Stimulated activated naive CD8-positive, alpha-beta T cell treated with anti-CD3 and anti-CD28 coated beads, Interleukin-15, amount 100 ng/mL, for 72 hours (primary cell): ENCODE results near the gene PAFAH2.

Experiments used
- ATAC-seq: fragments of 150-1000 bp; cut with Tn5 transposase; 2 replicates; pipeline ENCODE4 v1.10.0; 2021; ENCODE audit warnings: mild to moderate bottlenecking, moderate library complexity
- DNase-seq, 2 donors: peaks; one replicate each; pipeline ENCODE4 v3.0.0; 2021 to 2022
- H3K27ac Mint-ChIP-seq, 2 donors: one replicate each; pipeline ENCODE4 v1.8.0; 2022; ENCODE audit warnings: mild to moderate bottlenecking in 2 of 2, mixed read lengths in 2 of 2, moderate library complexity in 2 of 2
- H3K27me3 Mint-ChIP-seq: one replicate; pipeline ENCODE4 v1.8.0; 2022; ENCODE audit warnings: mixed read lengths
- H3K4me1 Mint-ChIP-seq: one replicate; pipeline ENCODE4 v1.8.0; 2022; ENCODE audit warnings: mild to moderate bottlenecking, mixed read lengths
- H3K4me3 Mint-ChIP-seq, 2 donors: one replicate each; pipeline ENCODE4 v1.8.0; 2022; ENCODE audit warnings: mild to moderate bottlenecking in 2 of 2, mixed read lengths in 2 of 2, moderate library complexity in 1 of 2
- H3K9me3 Mint-ChIP-seq, 2 donors: one replicate each; pipeline ENCODE4 v1.8.0; 2022; ENCODE audit warnings: mixed read lengths in 2 of 2

Gene PAFAH2

DNA sequence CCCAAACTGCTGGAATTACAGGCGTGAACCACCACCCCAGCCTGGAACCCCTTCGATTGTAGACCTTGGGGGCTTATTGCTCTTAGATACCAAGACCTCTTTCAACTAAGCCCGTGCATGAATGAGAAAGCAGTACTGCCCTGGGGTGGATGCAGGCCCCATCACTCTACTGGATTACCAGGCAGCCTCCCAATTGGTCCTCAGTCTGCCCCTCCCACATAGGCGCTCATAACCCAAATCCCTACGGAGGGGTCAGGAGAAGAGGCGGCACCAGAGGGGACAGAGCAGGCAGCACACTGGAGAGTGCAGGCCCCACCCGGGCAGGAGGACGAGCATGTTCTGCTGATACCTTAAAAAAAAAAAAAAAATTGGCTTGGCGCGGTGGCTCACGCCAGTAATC lies 79.2 kb downstream of the PAFAH2 start:
- no peak for ATAC-seq
- H3K27me3 Mint-ChIP-seq: peaks cover 4% of the 10 kb centered on the region
- no peak overlapping the region for H3K4me3 Mint-ChIP-seq
- H3K4me1 Mint-ChIP-seq: peaks cover 34% of the 10 kb centered on the region
- H3K27ac Mint-ChIP-seq: no peak overlapping the region
- no peak for DNase-seq
- H3K9me3 Mint-ChIP-seq: no peaks in the 10 kb centered on the region

DNA sequence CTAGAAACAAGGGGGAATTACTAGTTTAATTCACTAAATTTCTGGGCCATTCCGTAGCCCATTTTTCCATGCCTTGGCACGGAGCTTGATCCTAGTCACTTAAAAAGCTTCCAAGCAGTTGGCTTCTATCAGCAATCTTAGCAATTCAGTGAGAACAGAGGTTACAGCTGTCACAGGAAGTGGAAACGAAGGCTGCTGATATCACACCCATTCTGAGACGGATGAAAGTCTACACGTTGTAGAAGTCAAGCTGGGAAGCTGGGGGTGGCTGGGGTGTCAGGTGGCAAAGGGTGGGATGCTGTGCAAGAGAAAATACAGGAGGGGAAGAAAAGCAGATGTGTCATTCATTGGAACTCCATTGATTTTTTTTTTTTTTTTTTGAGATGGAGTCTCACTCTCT lies 79.9 kb downstream of the PAFAH2 start:
- Mint-ChIP-seq H3K4me3 (peak overlapping the region; percentile 13 to 41), H3K27ac (peak overlapping the region in 1 of 2 donors; percentile 41), H3K27me3 (no peaks in the 10 kb centered on the region), H3K9me3 (no peaks in the 10 kb centered on the region), H3K4me1 (peaks cover 28% of the 10 kb centered on the region)
- ATAC-seq (peak; percentile 39), DNase-seq (no peak)

DNA sequence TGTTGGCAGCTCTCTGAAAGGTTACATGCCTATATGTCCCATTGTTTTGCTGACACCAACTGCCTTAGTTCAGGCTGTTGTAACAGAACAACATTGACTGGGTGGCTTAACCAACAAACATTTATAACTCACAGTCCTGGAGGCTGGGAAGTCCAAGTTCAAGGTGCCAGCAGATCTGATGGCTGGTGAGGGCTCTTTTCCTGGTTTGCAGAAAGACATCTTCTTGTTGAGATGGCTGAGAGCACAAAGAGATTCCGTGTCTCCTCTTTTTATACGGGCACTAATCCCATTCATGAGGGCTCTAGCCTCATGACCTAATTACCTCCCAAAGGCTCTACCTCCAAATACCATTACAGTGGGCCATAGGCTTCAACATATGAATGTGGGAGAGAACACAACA lies 81.4 kb downstream of the PAFAH2 start:
- Mint-ChIP-seq H3K4me1 (peaks cover 14% of the 10 kb centered on the region), H3K27ac (no peak overlapping the region), H3K27me3 (no peaks in the 10 kb centered on the region), H3K9me3 (no peaks in the 10 kb centered on the region), H3K4me3 (no peak overlapping the region)
- DNase-seq (no peak), ATAC-seq (no peak)

DNA sequence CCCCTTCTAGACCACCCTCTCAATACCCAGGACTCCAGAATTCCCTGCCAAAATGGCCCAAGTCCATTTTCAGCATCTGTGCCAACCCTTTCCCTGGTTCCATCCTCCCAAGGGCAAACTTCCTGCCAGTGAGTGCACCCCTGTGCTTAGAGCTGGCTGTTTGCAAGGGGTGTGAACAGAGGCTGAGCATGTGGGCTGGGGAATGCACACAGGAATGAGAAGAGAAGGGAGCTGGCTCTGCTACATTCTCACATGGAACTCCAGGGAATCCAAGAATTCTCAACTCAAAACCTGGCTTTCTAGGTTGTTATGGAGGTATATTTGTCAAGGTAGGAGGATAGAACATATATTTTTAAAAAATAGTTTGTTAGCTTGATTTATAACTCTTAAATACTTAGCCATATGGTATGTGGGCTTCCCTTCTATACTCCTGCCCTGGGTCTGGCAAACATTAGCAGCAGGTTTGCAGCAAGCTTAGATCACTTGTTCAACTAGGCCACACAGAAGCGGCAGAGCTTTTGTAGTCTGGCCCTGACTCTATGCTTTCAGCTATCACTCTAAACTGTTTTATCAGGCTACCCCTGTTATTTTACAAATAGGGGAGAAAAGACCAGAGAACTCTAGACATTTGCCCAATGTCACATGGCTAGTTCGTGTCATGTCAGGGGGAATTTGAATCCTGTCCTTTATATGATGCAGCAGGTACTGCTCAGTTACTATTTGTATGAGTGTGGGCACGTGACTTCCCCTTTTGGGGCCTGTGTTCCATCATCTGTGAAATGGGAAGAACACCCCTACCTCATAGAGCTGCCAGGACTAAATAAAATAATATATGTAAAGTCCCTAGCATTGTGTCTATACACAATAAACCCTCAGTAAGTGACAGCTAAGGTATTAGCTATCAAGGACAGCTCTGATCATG lies 83.5 kb downstream of the PAFAH2 start:
- ATAC-seq (no peak), DNase-seq (no peak)
- H3K4me3 Mint-ChIP-seq: no peak overlapping the region
- peaks cover 14% of the 10 kb centered on the region for H3K4me1 Mint-ChIP-seq
- H3K9me3 Mint-ChIP-seq: no peaks in the 10 kb centered on the region
- H3K27me3 Mint-ChIP-seq: no peaks in the 10 kb centered on the region
- no peak overlapping the region for H3K27ac Mint-ChIP-seq

DNA sequence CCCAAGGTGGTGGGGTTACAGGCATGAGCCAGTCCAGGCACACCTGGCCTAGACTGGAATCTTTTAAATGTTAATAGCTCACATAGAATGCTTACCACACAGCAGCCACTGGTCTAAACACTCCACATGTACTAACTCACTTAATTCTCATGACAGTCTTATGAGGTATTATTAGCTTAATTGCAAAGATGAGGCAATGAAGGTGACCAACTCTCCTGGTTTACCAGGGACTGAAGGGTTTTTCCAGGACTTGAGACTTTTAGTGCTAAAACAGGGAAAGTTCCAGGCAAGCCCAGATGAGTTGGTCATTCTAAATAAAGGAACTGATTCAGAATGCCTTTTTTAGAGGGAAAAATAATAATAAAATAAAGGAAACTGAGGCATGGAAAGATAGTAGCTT lies 84.7 kb downstream of the PAFAH2 start:
- DNase-seq (no peak), ATAC-seq (no peak)
- H3K27me3 Mint-ChIP-seq: no peaks in the 10 kb centered on the region
- H3K27ac Mint-ChIP-seq: no peak overlapping the region
- no peak overlapping the region for H3K4me3 Mint-ChIP-seq
- peaks cover 8% of the 10 kb centered on the region for H3K4me1 Mint-ChIP-seq
- H3K9me3 Mint-ChIP-seq: no peaks in the 10 kb centered on the region

DNA sequence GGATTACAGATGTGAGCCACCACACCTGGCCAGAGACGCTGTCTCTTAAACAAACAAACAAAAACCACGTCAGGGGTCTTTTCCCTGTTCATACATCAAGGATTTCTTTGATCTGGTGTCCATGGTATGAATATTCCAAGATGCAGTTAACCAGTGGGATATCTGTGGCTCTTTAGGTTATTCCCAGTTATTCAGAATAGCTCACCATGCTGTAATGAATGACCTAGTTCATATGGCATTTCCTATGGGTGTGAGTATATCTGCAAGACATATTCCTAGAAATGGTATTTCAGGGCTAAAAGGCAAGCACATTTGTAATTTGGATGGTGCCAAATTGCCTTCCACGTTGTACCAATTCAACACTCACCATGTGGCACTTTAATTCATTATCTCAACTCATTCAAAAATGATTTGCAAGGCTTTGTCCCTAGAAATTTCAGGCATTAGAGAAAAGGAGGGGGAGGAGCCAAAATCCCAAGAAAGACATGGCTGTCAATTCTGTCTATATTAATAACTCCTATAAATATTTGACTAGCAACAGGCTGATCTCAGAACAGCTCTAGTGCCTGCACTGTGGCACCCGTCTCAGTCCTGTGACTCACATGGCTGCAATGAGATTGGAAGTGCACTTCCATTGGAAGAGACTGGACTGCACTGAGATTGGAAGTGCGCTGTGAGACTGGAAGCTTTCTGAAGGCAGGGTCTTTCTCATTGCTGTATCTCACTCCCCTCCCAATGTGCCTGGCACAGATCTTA lies 85.6 kb downstream of the PAFAH2 start:
- peaks cover 4% of the 10 kb centered on the region for H3K4me1 Mint-ChIP-seq
- DNase-seq (no peak), ATAC-seq (no peak)
- no peak overlapping the region for H3K27ac Mint-ChIP-seq
- peaks cover 6% of the 10 kb centered on the region for H3K27me3 Mint-ChIP-seq
- H3K9me3 Mint-ChIP-seq: no peaks in the 10 kb centered on the region
- no peak overlapping the region for H3K4me3 Mint-ChIP-seq

DNA sequence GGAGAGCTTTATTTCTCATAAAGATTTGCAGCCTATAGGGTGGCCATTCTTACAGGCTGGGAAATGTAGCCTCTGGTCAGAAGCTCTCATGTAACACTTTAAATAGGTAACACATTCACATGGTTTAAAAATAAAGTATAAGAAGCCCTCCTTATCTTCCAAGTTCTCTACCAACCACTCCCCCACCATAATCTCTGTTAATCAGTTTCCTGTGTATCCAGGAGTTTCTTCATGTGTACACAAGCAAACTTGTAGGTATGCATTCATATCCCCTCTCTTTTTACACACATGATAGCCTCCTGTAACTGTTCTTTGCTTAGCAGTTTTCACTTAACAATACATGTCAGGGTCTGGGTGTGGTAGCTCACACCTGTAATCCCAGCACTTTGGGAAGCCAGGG lies 86.7 kb downstream of the PAFAH2 start:
- no peak for ATAC-seq
- Mint-ChIP-seq H3K27me3 (peaks cover 12% of the 10 kb centered on the region), H3K4me3 (no peak overlapping the region), H3K4me1 (peaks cover 12% of the 10 kb centered on the region), H3K9me3 (no peaks in the 10 kb centered on the region), H3K27ac (no peak overlapping the region)
- DNase-seq: no peak
